ENCODE data around the gene UBE2B. TPM values are rescaled to one million over a fixed set of nuclear protein-coding genes. Genes with fewer than 3 reads are reported as not detected.

UBE2B gene
- polyA plus RNA-seq, 1 donor from 2014 or later = 128 TPM

- Histone ChIP-seq H3K9ac (ENCODE audit: low read length) (peak within 1 kb of the TSS; percentile 84), H3K4me2 (ENCODE audit: low read length) (peak within 1 kb of the TSS; percentile 99), H3K79me2 (replicated peaks; ENCODE audit: insufficient read depth, low read length) (peaks cover 20% of the 10 kb centered on the region), H2AFZ (ENCODE audit: low read depth, low read length) (peak within 1 kb of the TSS; percentile 66), H3K27ac (ENCODE audit: low read length) (peak within 1 kb of the TSS; percentile 69), H3K36me3 (ENCODE audit: insufficient read depth, low read length) (no peaks in the 10 kb centered on the region), H3K4me3 (ENCODE audit: low read length) (peak within 1 kb of the TSS; percentile 85), H3K9me3 (ENCODE audit: low read length) (no peaks in the 10 kb centered on the region), H3K9me2 (ENCODE audit: insufficient read depth, low read length) (no peaks in the 10 kb centered on the region), H4K20me1 (ENCODE audit: insufficient read depth) (no peaks in the 10 kb centered on the region), H3K27me3 (ENCODE audit: insufficient read depth, low read depth, low read length) (no peaks in the 10 kb centered on the region), H3F3A (ENCODE audit: insufficient read depth, low read length, poor library complexity, severe bottlenecking) (no peaks in the 10 kb centered on the region)
- peak; percentile 45 for TF ChIP-seq EP300 (conservative IDR thresholded peaks at IDR 0.05; ENCODE audit: poor library complexity, severe bottlenecking)
- peak; percentile 68 for TF ChIP-seq REST (IDR thresholded peaks at IDR 0.05; ENCODE audit: borderline replicate concordance)
- peak; percentile 91 for TF ChIP-seq CTCF (IDR thresholded peaks at IDR 0.05; ENCODE audit: poor library complexity, severe bottlenecking)
- TF ChIP-seq SMC3 (conservative IDR thresholded peaks at IDR 0.05; ENCODE audit: poor library complexity) = peak; percentile 86
- no peak for TF ChIP-seq EZH2 (IDR thresholded peaks at IDR 0.05; ENCODE audit: borderline replicate concordance, insufficient read depth, low read length, poor library complexity, severe bottlenecking)
- peak; percentile 93 for TF ChIP-seq TAF1 (IDR thresholded peaks at IDR 0.05; ENCODE audit: low read depth)
- TF ChIP-seq POLR2AphosphoS5 (IDR thresholded peaks at IDR 0.05) = peak; percentile 87
- TF ChIP-seq RAD21 (conservative IDR thresholded peaks at IDR 0.05) = peak; percentile 75
- peak; percentile 93 for TF ChIP-seq MXI1 (conservative IDR thresholded peaks at IDR 0.05; ENCODE audit: poor library complexity, severe bottlenecking)
These were observed 40.3 kb downstream of the UBE2B start, which contains the start of gene CDKN2AIPNL for GRCh38 chr5:134411546-134412266. Gene CDKN2AIPNL (minus strand): TSS chr5:134411881. CDS start chr5:134411854, 27 bp downstream.

- Histone ChIP-seq H2AFZ (ENCODE audit: low read depth, low read length) (no peak overlapping the region), H3K27ac (ENCODE audit: low read length) (no peak overlapping the region), H3K9me2 (ENCODE audit: insufficient read depth, low read length) (no peaks in the 10 kb centered on the region), H4K20me1 (ENCODE audit: insufficient read depth) (no peaks in the 10 kb centered on the region), H3K79me2 (replicated peaks; ENCODE audit: insufficient read depth, low read length) (peaks cover 20% of the 10 kb centered on the region), H3K9me3 (ENCODE audit: low read length) (no peaks in the 10 kb centered on the region), H3K9ac (ENCODE audit: low read length) (no peak overlapping the region), H3K36me3 (ENCODE audit: insufficient read depth, low read length) (no peaks in the 10 kb centered on the region), H3K4me3 (ENCODE audit: low read length) (no peak overlapping the region), H3F3A (ENCODE audit: insufficient read depth, low read length, poor library complexity, severe bottlenecking) (no peaks in the 10 kb centered on the region), H3K4me2 (ENCODE audit: low read length) (no peak overlapping the region), H3K27me3 (ENCODE audit: insufficient read depth, low read depth, low read length) (no peaks in the 10 kb centered on the region)
- no peak for TF ChIP-seq EZH2 (IDR thresholded peaks at IDR 0.05; ENCODE audit: borderline replicate concordance, insufficient read depth, low read length, poor library complexity, severe bottlenecking)
- TF ChIP-seq MXI1 (conservative IDR thresholded peaks at IDR 0.05; ENCODE audit: poor library complexity, severe bottlenecking) = no peak
- TF ChIP-seq RAD21 (conservative IDR thresholded peaks at IDR 0.05) = no peak
- TF ChIP-seq TAF1 (IDR thresholded peaks at IDR 0.05; ENCODE audit: low read depth) = no peak
- TF ChIP-seq REST (IDR thresholded peaks at IDR 0.05; ENCODE audit: borderline replicate concordance) = no peak
- no peak for TF ChIP-seq EP300 (conservative IDR thresholded peaks at IDR 0.05; ENCODE audit: poor library complexity, severe bottlenecking)
- TF ChIP-seq SMC3 (conservative IDR thresholded peaks at IDR 0.05; ENCODE audit: poor library complexity) = no peak
These were observed 41.7 kb downstream of the UBE2B start for GRCh38 chr5:134413046-134413445.
